ENCODE data around the gene PRUNE2. TPM values are rescaled to one million over a fixed set of nuclear protein-coding genes. Genes with fewer than 3 reads are reported as not detected.
"Not testable (repeated sequence)": the region's sequence is repeated elsewhere in the genome, so short reads cannot be mapped to it uniquely, and the experiment has no call there.

Gene PRUNE2
- polyA plus RNA-seq, 1 donor: 16.4 TPM

- DNase-seq: no peak
These were observed 305.8 kb downstream of the PRUNE2 start for GRCh38 chr9:76600007-76600615.

DNA sequence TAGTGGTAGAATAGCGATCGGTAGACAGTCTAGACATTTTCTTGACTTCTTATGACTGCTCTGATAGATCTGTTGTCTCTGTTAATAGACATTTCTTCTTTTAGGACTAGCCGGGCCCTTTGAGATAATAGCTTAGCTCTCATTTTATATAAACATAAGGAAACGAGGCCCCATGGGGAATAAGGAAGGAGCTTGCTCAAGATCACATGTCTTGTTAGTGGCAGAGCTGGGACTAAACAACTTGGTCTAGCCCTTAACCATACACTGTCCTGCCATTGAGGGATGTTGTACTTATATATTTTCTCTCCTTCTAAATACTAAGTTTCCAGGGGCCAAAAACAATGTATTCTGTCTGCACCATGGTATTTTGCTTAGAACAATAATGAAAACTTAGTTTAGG lies 306.9 kb downstream of the PRUNE2 start:
- no peak for DNase-seq

DNA sequence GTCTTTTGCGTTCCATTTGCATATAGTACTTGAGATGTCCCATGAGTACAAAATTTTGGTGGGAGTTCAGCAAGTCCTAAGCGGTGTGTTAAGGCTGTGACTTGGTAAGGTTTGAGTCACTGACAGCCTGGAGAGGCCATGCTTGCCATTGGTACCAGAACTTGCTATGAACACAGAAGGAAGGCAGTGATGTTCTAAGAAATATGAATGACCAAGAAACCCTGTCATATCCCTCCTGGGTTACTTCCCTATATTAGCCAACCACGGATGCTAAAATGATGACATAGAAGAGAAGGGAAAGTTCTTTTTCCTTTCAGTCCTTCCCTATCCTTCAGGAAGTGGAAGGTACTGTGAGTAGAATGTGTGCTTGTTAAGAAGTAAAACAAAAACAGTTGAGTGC lies 310.3 kb downstream of the PRUNE2 start:
- no peak for DNase-seq

- DNase-seq: no peak
These were observed 311.0 kb downstream of the PRUNE2 start for GRCh38 chr9:76594764-76595424.

DNA sequence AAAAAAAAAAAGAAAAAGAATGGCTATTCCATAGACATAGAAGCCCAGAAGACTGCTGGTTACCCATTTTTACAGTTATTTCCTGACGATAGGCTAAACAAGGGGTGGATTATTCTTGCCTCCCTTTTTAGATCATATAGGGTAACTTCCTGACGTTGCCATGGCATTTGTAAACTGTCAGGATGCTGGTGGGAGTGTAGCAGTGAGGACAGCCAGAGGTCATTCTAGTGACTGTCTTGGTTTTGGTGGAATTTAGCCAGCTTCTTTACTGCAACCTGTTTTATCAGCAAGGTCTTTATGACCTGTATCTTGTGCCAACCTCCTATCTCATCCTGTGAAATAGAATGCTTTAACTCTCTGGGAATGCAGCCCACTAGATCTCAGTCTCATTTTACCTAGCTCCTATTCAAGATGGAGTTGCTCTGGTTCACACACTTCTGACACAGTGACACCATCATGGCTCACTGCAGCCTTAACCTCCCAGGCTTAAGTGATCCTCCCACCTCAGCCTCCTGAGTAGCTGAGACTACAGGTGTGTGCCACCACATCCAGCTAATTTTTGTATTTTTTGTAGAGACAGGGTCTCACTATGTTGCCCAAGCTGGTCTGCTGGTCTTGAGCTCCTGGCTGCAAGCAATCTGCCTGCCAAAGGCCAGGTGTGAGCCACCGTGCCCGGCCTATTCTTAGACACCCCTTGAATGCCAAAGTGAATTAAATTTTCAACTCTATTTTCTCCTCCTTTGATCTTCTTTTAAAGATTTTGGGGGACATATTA lies 311.8 kb downstream of the PRUNE2 start:
- not testable (repeated sequence) for DNase-seq

DNA sequence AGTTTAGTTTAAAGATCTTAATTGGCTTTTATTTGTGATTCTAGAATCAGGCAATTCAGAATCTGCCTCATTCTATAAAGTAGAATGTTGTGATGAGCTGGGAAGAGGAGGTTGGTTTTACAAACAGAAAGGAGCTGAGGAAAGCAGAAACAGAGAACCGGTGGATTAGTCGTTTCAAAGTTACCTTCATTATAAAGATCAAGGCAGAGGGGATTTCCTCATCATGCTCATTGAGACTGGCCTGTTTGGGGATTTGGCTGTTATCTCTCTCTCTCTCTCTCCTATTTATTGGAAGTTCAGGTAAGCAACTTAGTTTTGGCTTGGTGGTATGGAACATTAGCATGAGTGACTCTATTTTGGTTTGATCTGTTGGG lies 313.0 kb downstream of the PRUNE2 start:
- no peak for DNase-seq

DNA sequence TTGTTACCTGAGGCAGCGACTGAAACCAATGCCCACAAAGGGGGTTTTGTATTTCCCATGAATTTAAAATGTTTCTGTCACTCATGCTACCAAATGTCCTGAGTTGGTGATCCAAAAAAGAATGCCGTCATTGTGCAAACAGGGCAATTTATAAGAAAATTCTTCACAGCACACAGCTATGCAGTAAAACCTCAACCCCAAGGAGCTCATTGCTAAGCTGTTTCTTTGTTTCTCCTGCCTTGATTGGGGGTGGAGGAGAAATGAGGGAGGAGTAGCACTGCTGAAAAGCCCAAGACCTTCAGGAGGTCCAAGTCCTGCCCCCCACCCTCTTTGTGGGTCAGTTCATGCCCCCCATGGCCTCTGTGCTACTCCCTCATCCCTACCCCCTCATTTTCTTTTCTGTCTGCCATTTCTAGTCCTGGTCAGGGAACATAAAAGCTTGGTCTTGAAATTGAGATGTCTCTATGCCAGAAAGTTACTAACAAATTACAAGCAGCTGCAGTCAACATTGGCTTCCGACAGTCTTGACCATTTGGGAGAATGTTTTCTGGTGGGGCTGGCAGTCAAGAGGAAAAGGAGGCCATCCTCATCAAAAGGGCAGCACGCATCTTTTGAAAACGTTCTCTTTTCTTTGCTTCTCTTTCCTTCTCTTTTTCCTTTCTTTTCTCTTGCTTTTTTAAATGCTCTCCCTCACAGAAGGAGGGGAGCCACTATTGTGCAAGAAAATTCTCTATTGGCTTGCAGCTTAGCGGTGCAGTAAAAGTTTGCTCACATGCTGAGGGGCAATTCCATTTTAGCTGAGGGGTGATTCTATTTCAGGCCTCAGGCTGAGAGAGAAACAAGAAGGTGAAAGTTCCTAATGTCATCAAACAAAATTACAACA lies 313.6 kb downstream of the PRUNE2 start:
- DNase-seq: no peak

- DNase-seq: no peak
These were observed 314.5 kb downstream of the PRUNE2 start for GRCh38 chr9:76591256-76591950.

GRCh38 chr9:76588316-76588715 lies 317.6 kb downstream of the PRUNE2 start:
- DNase-seq: no peak

GRCh38 chr9:76586390-76587314 lies 319.3 kb downstream of the PRUNE2 start:
- no peak for DNase-seq

GRCh38 chr9:76585487-76586389 lies 320.2 kb downstream of the PRUNE2 start:
- DNase-seq: no peak

- DNase-seq: no peak
These were observed 322.7 kb downstream of the PRUNE2 start for GRCh38 chr9:76583256-76583655.

GRCh38 chr9:76581731-76582130 lies 324.2 kb downstream of the PRUNE2 start:
- no peak for DNase-seq

GRCh38 chr9:76580820-76581219 lies 325.1 kb downstream of the PRUNE2 start:
- no peak for DNase-seq

DNA sequence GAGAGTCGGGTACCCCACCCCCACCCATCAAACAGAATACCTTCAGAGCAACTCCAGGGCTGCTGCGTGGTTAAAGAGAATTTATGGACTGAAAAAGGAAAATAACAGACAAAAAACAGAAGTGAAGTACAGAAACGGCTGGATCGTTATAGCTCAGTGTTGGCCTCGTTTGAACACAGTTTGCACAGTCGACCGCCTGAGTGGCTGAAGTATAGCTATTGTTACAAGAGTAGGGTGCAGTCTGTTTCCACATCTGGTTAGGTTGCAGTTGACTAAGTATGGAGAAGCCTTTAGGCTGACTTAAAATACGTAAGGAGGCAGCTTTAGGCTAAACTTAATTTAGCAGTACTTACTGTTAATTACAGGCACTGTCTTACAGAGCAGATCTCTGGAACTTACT lies 325.7 kb downstream of the PRUNE2 start:
- no peak for DNase-seq

DNA sequence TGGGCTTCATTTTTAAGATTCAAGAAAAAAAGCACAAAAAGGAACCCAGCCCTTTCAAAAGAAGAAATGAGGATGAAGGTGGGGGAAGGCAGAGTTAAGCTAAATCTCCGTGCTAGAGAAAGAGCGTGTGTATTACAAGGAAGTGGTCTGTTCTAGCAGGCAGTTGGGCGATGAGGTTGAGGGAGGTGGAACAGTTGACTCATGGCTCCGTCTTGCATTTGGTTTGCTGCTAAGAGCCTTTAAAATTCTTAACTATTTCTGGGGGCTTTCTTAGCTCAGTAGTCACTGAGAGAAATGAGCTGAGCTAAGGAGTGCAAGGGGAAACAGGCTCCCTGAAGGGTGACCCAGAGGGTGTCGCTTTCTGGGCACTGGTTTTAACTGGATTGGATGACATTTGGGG lies 329.6 kb downstream of the PRUNE2 start:
- DNase-seq: no peak

DNA sequence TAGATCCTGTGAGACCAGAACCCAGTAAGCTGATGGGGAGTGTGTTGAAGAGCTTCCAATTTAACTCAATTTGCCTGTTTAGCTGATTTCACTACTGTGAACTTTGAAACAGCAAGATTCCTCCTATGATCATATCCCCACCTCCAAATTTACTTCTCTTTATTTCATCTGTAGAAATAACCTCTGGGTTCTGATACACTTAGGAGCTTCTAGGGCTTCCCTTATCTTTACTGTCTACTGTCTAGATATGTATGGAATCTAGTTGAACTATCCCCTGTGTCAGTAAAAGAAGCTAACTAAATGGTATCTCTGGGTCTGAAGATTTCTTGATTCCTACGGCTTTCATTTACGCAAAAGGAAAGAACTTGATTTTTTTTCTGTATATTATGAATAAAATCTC lies 330.2 kb downstream of the PRUNE2 start:
- DNase-seq: no peak

- no peak for DNase-seq
These were observed 331.8 kb downstream of the PRUNE2 start for GRCh38 chr9:76573905-76574760.

GRCh38 chr9:76573408-76573807 lies 332.5 kb downstream of the PRUNE2 start:
- no peak for DNase-seq
